Sigmoid colon (tissue), 7 donors: Measurements from ENCODE around the gene CYB5R4. TPM values are rescaled to one million over a fixed set of nuclear protein-coding genes. Genes with fewer than 3 reads are reported as not detected.
"Not testable (repeated sequence)": the region's sequence is repeated elsewhere in the genome, so short reads cannot be mapped to it uniquely, and the experiment has no call there.

Experiments
- DNase-seq: peaks from one replicate; pipeline ENCODE4 v3.0.0-alpha.2; 2019
- H3K27ac ChIP-seq, 4 donors: fragments of 200-600 bp; sonication (generic); one replicate each; pipeline ENCODE4 v1.5.1; 2016 to 2019; ENCODE audit warnings: mild to moderate bottlenecking in 1 of 4
- H3K27me3 ChIP-seq, 3 donors: fragments of 200-600 bp; sonication (generic); one replicate each; pipeline ENCODE4 v1.5.1; 2019; ENCODE audit warnings: mild to moderate bottlenecking in 1 of 3
- H3K36me3 ChIP-seq, 4 donors: fragments of 200-600 bp; sonication (generic); one replicate each; pipeline ENCODE4 v1.5.1; 2016 to 2019
- H3K4me1 ChIP-seq, 4 donors: fragments of 200-600 bp; sonication (generic); one replicate each; pipeline ENCODE4 v1.5.1; 2017 to 2019
- H3K4me3 ChIP-seq, 4 donors: fragments of 200-600 bp; sonication (generic); one replicate each; pipeline ENCODE4 v1.5.1; 2017 to 2019; ENCODE audit warnings: mild to moderate bottlenecking in 2 of 4, moderate library complexity in 1 of 4
- H3K9me3 ChIP-seq, 4 donors: fragments of 200-600 bp in 3 of 4; sonication (generic) in 3 of 4; one replicate each; pipeline versions ENCODE4 v1.5.1 to v1.6.1; 2013 to 2019
- CTCF ChIP-seq, 4 experiments: fragments of 450-650 bp in 3 of 4; fragments of 200-600 bp in 1 of 4; IDR thresholded peaks; one replicate each; pipeline ENCODE4 v1.5.1; 2016 to 2019; ENCODE audit warnings: antibody characterized with exemption in 4 of 4, mild to moderate bottlenecking in 3 of 4, moderate library complexity in 2 of 4
- EP300 ChIP-seq, 4 donors: sonication (generic); formaldehyde crosslinking; IDR thresholded peaks; one replicate each; pipeline ENCODE4 v1.6.1; 2017; ENCODE audit warnings: antibody characterized with exemption in 4 of 4
- POLR2A ChIP-seq, 2 donors: fragments of 450-650 bp; IDR thresholded peaks; one replicate each; pipeline ENCODE4 v1.6.1; 2016; ENCODE audit warnings: antibody characterized with exemption in 2 of 2, mild to moderate bottlenecking in 2 of 2, moderate library complexity in 2 of 2
- POLR2AphosphoS5 ChIP-seq, 4 donors: sonication (generic); formaldehyde crosslinking; IDR thresholded peaks; one replicate each; pipeline ENCODE4 v1.6.1; 2017; ENCODE audit warnings: antibody characterized with exemption in 4 of 4
- WGBS, 2 donors: extraction: QIAGEN DNeasy Blood & Tissue Kit; methylation state at CpG; one replicate each; pipeline ENCODE4 v1.1.7; 2013; 5-methylcytosine and 5-hydroxymethylcytosine counted together
- intact Hi-C: fragments of 100-400 bp; cut with DNase I; formaldehyde crosslinking; loops from one replicate; pipeline ENCODE4 v1.15.1; 2023
- polyA plus RNA-seq, 3 donors: library from polyadenylated mRNA; stranded (reverse); fragments of 200-250 nt; gene quantifications; one replicate each; pipeline ENCODE4 v1.2.3, GENCODE V29; 2013
- total RNA-seq, 4 donors: library from RNA; depleted of rRNA; stranded (reverse); fragments of >200 nt; gene quantifications; one replicate each; pipeline ENCODE4 v1.1.0, GENCODE V29; 2016
- donor health status: healthy with polysubstance abuse.
- donor health status: Bipolar disorder and iron deficiency.
- donor health status: healthy.

Gene CYB5R4
- total and polyA plus RNA-seq, 7 donors = 9.7 to 35.6 (median 14.3) TPM

- intact Hi-C loops = no loop called here
Measured at GRCh38 chr6:83893024-83893423, 33.5 kb downstream of the CYB5R4 start.

GRCh38 chr6:83897094-83897493 lies 37.6 kb downstream of the CYB5R4 start:
- intact Hi-C loops, H3K27me3 ChIP-seq, H3K9me3 ChIP-seq, H3K36me3 ChIP-seq, H3K4me3 ChIP-seq, DNase-seq, H3K27ac ChIP-seq: not testable (repeated sequence)
- H3K4me1 ChIP-seq = peaks cover 0 to 18% (median 4%) of the 10 kb centered on the region in 4 donors
- no CpG with 5 or more reads among the region's 2 CpGs for WGBS, 2 donors

More at GRCh38 chr6:83893024-83893423, 33.5 kb downstream of the CYB5R4 start:
- DNase-seq = no peak
- Histone ChIP-seq H3K9me3 (no peaks in the 10 kb centered on the region), H3K27ac (no peak overlapping the region), H3K36me3 (peaks cover 0 to 5% (median 0%) of the 10 kb centered on the region in 4 donors), H3K27me3 (no peaks in the 10 kb centered on the region), H3K4me1 (peaks cover 0 to 18% (median 6%) of the 10 kb centered on the region in 4 donors), H3K4me3 (no peak overlapping the region)
- WGBS, 2 donors = 51 to 91% methylated on average over 1 of the region's 1 CpG
- TF ChIP-seq POLR2A (IDR thresholded peaks at IDR 0.05) (no peak), EP300 (IDR thresholded peaks at IDR 0.05) (no peak), CTCF (IDR thresholded peaks at IDR 0.05) (no peak), POLR2AphosphoS5 (IDR thresholded peaks at IDR 0.05) (no peak)

- no peaks in the 10 kb centered on the region for H3K9me3 ChIP-seq
- no peak for TF ChIP-seq POLR2AphosphoS5 (IDR thresholded peaks at IDR 0.05)
- TF ChIP-seq CTCF (IDR thresholded peaks at IDR 0.05) = no peak
- 94 to 98% methylated on average over 1 of the region's 1 CpG for WGBS, 2 donors
Measured at GRCh38 chr6:83901624-83902023, 42.1 kb downstream of the CYB5R4 start.

GRCh38 chr6:83904395-83904794 lies 44.9 kb downstream of the CYB5R4 start:
- no peak for TF ChIP-seq CTCF (IDR thresholded peaks at IDR 0.05)
- Histone ChIP-seq H3K4me1 (no peaks in the 10 kb centered on the region), H3K9me3 (peaks cover 0 to 4% (median 0%) of the 10 kb centered on the region in 4 donors), H3K4me3 (no peak overlapping the region), H3K27me3 (no peaks in the 10 kb centered on the region), H3K36me3 (no peaks in the 10 kb centered on the region), H3K27ac (no peak overlapping the region)
- WGBS, 2 donors = 92 to 95% methylated on average over 4 of the region's 4 CpGs
- no peak for DNase-seq
- intact Hi-C loops = no loop called here

More at GRCh38 chr6:83901624-83902023, 42.1 kb downstream of the CYB5R4 start:
- intact Hi-C loops = no loop called here
- Histone ChIP-seq H3K4me3 (no peak overlapping the region), H3K27ac (no peak overlapping the region), H3K27me3 (no peaks in the 10 kb centered on the region), H3K36me3 (no peaks in the 10 kb centered on the region), H3K4me1 (no peaks in the 10 kb centered on the region)
- DNase-seq = no peak

GRCh38 chr6:83905648-83906047 lies 46.2 kb downstream of the CYB5R4 start:
- intact Hi-C loops = no loop called here
- Histone ChIP-seq H3K27ac (no peak overlapping the region), H3K4me1 (no peaks in the 10 kb centered on the region), H3K4me3 (no peak overlapping the region), H3K9me3 (peaks cover 0 to 4% (median 0%) of the 10 kb centered on the region in 4 donors), H3K27me3 (no peaks in the 10 kb centered on the region), H3K36me3 (no peaks in the 10 kb centered on the region)
- DNase-seq = no peak
- no peak for TF ChIP-seq CTCF (IDR thresholded peaks at IDR 0.05)
- no peak for TF ChIP-seq POLR2AphosphoS5 (IDR thresholded peaks at IDR 0.05)
- no peak for TF ChIP-seq POLR2A (IDR thresholded peaks at IDR 0.05)
- TF ChIP-seq EP300 (IDR thresholded peaks at IDR 0.05) = no peak
- 86 to 98% methylated on average over 4 of the region's 4 CpGs for WGBS, 2 donors

- H3K4me1 ChIP-seq, H3K4me3 ChIP-seq, H3K27me3 ChIP-seq, H3K9me3 ChIP-seq, intact Hi-C loops, H3K36me3 ChIP-seq, DNase-seq, H3K27ac ChIP-seq: not testable (repeated sequence)
- WGBS, 2 donors = 72 to 93% methylated on average over 5 of the region's 5 CpGs
Measured at GRCh38 chr6:83907623-83908390, 48.3 kb downstream of the CYB5R4 start.
